Heart left ventricle (tissue), 16 donors: ENCODE measurements around the gene MCF2L. TPM values are rescaled to one million over a fixed set of nuclear protein-coding genes. Genes with fewer than 3 reads are reported as not detected.

ENCODE experiments used
- ATAC-seq, 4 donors: fragments of 200-7000 bp; cut with Tn5 transposase; one replicate each; pipeline ENCODE4 v1.9.1; 2020 to 2022; ENCODE audit warnings: moderate library complexity in 4 of 4, mild to moderate bottlenecking in 3 of 4, moderate number of reproducible peaks in 1 of 4
- DNase-seq, 5 donors: peaks; one replicate each; pipeline ENCODE4 v3.0.0-alpha.2; 2020
- H3K27ac ChIP-seq, 12 donors: fragments of 200-600 bp; sonication (generic) in 4 of 12; one replicate each; pipeline versions ENCODE4 v1.5.0 to v1.8.0; 2016 to 2022; ENCODE audit warnings: mild to moderate bottlenecking in 2 of 12
- H3K27me3 ChIP-seq, 9 donors: fragments of 200-600 bp; sonication (generic) in 2 of 9; one replicate each; pipeline versions ENCODE4 v1.5.1 to v1.8.0; 2016 to 2022; ENCODE audit warnings: mild to moderate bottlenecking in 3 of 9
- H3K36me3 ChIP-seq, 9 donors: fragments of 200-600 bp; sonication (generic) in 2 of 9; one replicate each; pipeline versions ENCODE4 v1.5.0 to v1.8.0; 2018 to 2022; ENCODE audit warnings: mild to moderate bottlenecking in 2 of 9
- H3K4me1 ChIP-seq, 12 donors: fragments of 200-600 bp; sonication (generic) in 4 of 12; one replicate each; pipeline versions ENCODE4 v1.5.0 to v1.8.0; 2016 to 2022; ENCODE audit warnings: mild to moderate bottlenecking in 3 of 12
- H3K4me3 ChIP-seq, 12 donors: fragments of 200-600 bp; sonication (generic) in 4 of 12; one replicate each; pipeline versions ENCODE4 v1.5.0 to v1.8.0; 2017 to 2022; ENCODE audit warnings: mild to moderate bottlenecking in 9 of 12, moderate library complexity in 4 of 12
- H3K9me3 ChIP-seq, 12 donors: fragments of 200-600 bp; sonication (generic) in 4 of 12; one replicate each; pipeline versions ENCODE4 v1.5.0 to v1.8.0; 2016 to 2022; ENCODE audit warnings: mild to moderate bottlenecking in 1 of 12
- POLR2A ChIP-seq, 2 donors: fragments of 450-650 bp; IDR thresholded peaks; one replicate each; pipeline ENCODE4 v1.6.1; 2017; ENCODE audit warnings: antibody characterized with exemption in 2 of 2, mild to moderate bottlenecking in 2 of 2, moderate library complexity in 2 of 2
- WGBS, 4 donors: extraction: QIAGEN DNeasy Blood & Tissue Kit in 2 of 4; methylation state at CpG; one replicate each; pipeline versions ENCODE4 v1.1.5 to v1.1.7; 2013 to 2018; 5-methylcytosine and 5-hydroxymethylcytosine counted together
- intact Hi-C, 10 donors: fragments of 100-400 bp; cut with DNase I; formaldehyde crosslinking; loops; one replicate each; pipeline versions ENCODE4 v1.11.1 to v1.14.2; 2022
- polyA plus RNA-seq, 2 donors: library from polyadenylated mRNA; stranded (reverse); fragments of 200-250 nt; gene quantifications; one replicate each; pipeline ENCODE4 v1.2.3, GENCODE V29; 2013
- total RNA-seq, 9 donors: library from RNA; depleted of rRNA in 2 of 9; stranded (reverse); fragments of >200 nt in 2 of 9; fragmentation: NEBNext Ultra II Directional in 3 of 9; extraction: Animal tissue kit (Norgen Biotek cat#: 25700) in 3 of 9; gene quantifications; one replicate each; pipeline versions ENCODE4 v1.1.0 to v1.2.4, GENCODE V29; 2016 to 2023
- TF ChIP-seq, protein P1 (sequence below), 12 donors: fragments of 200-600 bp; sonication (generic) in 4 of 12; IDR thresholded peaks; one replicate each; pipeline versions ENCODE4 v1.5.0 to v1.8.0; 2018 to 2022; ENCODE audit warnings: antibody characterized with exemption in 12 of 12, mild to moderate bottlenecking in 5 of 12
- donor health status: ischemic (EF 13 %, LVEDD 7.1; RV severe dilation, severe dysfunction).
- donor health status: healthy with polysubstance abuse.
- donor health status: DM: no; HTN: yes; CAD: no.
- donor health status: DM: no; HTN: no; CAD: no.
- donor health status: ischemic (EF 25% LVEDD 6.9; RV normal size, moderate dysfunction).
- donor health status: ischemic (EF 25% LVEDD 5.7; RV mildly dilated, moderate dysfunction).
- donor health status: healthy.
- donor health status: DM: yes; HTN: yes; CAD: no.
- donor health status: ischemic (EF 35%, LVEDD 5.7; RV mildly dilated, moderate dysfunction).
- donor health status: nonischemic (EF 11% LVEDD 7.7; RV severe dilation, severe dysfunction).
- donor health status: DM: yes; HTN: yes; CAD: no.
- donor health status: PGD.
- donor health status: ischemic (EF 29% LVEDD 5.4; RV normal size, mild dysfunction).
- donor health status: nonischemic (EF 23%, LVEDD 6.1; RV moderate dilation, normal function).

The MCF2L gene
- total and polyA plus RNA-seq, 11 donors, result 26.0 to 61.0 (median 42.7) TPM

DNA sequence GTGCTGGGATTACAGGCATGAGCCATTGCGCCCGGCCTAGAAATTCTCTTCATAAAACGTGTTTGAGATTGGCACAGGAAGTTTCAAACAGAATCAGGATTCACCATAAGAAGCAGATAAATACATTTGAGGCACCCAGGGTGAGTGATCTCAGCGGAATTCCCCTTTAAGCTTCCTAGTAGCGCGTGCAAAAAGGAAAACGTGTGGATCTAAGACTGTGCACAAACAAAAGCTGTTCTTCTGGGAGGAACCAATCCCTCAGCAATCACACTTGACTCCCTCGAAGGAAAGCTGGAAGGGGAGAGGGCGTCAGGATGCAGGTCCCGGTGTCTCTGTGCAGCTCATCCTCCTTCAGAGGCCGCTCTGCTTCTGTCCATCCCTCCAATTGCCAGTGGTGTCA is 15.5 kb downstream of the MCF2L start:
- TF ChIP-seq, protein P1, sequence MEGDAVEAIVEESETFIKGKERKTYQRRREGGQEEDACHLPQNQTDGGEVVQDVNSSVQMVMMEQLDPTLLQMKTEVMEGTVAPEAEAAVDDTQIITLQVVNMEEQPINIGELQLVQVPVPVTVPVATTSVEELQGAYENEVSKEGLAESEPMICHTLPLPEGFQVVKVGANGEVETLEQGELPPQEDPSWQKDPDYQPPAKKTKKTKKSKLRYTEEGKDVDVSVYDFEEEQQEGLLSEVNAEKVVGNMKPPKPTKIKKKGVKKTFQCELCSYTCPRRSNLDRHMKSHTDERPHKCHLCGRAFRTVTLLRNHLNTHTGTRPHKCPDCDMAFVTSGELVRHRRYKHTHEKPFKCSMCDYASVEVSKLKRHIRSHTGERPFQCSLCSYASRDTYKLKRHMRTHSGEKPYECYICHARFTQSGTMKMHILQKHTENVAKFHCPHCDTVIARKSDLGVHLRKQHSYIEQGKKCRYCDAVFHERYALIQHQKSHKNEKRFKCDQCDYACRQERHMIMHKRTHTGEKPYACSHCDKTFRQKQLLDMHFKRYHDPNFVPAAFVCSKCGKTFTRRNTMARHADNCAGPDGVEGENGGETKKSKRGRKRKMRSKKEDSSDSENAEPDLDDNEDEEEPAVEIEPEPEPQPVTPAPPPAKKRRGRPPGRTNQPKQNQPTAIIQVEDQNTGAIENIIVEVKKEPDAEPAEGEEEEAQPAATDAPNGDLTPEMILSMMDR (IDR thresholded peaks at IDR 0.05), result no peak
- no peak for TF ChIP-seq POLR2A (IDR thresholded peaks at IDR 0.05)
- H3K4me1 ChIP-seq, result peaks cover 0 to 56% (median 17%) of the 10 kb centered on the region in 12 donors
- H3K27ac ChIP-seq, result peak overlapping the region in 8 of 12 donors; percentile 15 to 92 (median 32)
- H3K27me3 ChIP-seq, result no peaks in the 10 kb centered on the region
- DNase-seq (no peak), ATAC-seq (no peak)
- H3K4me3 ChIP-seq, result peak overlapping the region in 6 of 12 donors; percentile 3 to 62 (median 28)
- 66 to 77% (median 72%) methylated on average over 10 to 11 of the region's 11 CpGs for WGBS, 4 donors
- intact Hi-C loops, result loop anchor here in 2 of 10 donors (5.0 kb wide), 1 partner anchor 42 kb away; no protein-coding TSS in a partner anchor
- H3K36me3 ChIP-seq, result no peaks in the 10 kb centered on the region
- H3K9me3 ChIP-seq, result no peaks in the 10 kb centered on the region

DNA sequence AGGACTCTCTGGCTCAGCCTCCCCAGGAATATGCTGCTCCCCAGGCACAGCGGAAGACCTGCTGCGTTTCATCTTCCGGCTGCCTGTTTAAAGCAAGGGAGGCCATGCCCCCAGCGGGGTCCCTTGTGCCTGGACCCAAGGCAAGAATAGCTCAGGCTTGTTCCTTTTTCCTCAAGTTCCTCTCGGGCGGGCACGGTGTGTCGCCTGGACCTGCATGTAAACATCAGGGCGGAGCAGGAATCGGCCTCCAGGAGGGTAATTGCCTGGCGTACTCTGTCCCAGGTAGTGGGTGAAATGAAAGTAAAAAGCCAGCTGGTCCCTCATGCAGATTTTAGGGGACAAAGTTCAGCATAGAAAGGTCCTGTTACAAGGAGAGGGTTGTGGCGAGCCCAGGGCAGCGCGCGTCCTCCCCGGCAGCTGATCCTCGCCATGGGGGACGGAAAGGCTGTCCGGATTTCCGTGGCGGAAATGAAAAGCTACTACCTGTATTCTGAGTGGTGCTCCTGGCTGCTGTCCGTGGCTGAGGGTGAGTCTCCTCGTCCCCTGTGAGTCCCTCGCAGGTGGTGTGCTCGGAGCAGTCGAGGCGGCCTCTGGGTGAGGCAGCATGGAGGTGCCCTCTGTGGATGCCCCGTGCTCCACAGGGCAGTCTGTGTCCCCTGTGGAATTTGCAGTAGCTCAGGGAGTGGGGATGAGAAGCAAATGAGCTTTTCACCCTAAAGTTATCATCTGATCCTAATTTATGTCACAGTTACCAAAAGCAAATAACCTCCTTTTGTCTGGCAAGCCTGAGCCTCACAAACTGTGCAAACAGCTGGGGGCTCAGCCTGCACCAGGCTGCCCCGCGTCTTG is 16.2 kb downstream of the MCF2L start:
- DNase-seq (no peak), ATAC-seq (no peak)
- Histone ChIP-seq H3K9me3 (no peaks in the 10 kb centered on the region), H3K36me3 (peaks cover 0 to 6% (median 0%) of the 10 kb centered on the region in 9 donors), H3K4me3 (peak overlapping the region in 7 of 12 donors; percentile 6 to 62 (median 22)), H3K4me1 (peaks cover 0 to 57% (median 17%) of the 10 kb centered on the region in 12 donors), H3K27me3 (no peaks in the 10 kb centered on the region), H3K27ac (peak overlapping the region in 9 of 12 donors; percentile 19 to 92 (median 31))
- TF ChIP-seq POLR2A (IDR thresholded peaks at IDR 0.05), result no peak
- TF ChIP-seq, protein P1 (IDR thresholded peaks at IDR 0.05), result no peak
- 66 to 74% (median 71%) methylated on average over 30 of the region's 30 CpGs for WGBS, 4 donors
- intact Hi-C loops, result loop anchor here in 2 of 10 donors (5.0 kb wide), 1 partner anchor 43 kb away; no protein-coding TSS in a partner anchor

- H3K9me3 ChIP-seq, result no peaks in the 10 kb centered on the region
- H3K27ac ChIP-seq, result peak overlapping the region in 7 of 12 donors; percentile 8 to 92 (median 34)
- peak overlapping the region in 5 of 12 donors; percentile 6 to 62 (median 34) for H3K4me3 ChIP-seq
- H3K4me1 ChIP-seq, result peaks cover 0 to 63% (median 19%) of the 10 kb centered on the region in 12 donors
- WGBS, 4 donors, result 60 to 77% (median 74%) methylated on average over 24 to 30 of the region's 30 CpGs
- TF ChIP-seq, protein P1 (IDR thresholded peaks at IDR 0.05), result no peak
- TF ChIP-seq POLR2A (IDR thresholded peaks at IDR 0.05), result no peak
- DNase-seq (no peak), ATAC-seq (no peak)
- intact Hi-C loops, result no loop called here
- H3K36me3 ChIP-seq, result peaks cover 0 to 12% (median 0%) of the 10 kb centered on the region in 9 donors
- no peaks in the 10 kb centered on the region for H3K27me3 ChIP-seq
Observed at GRCh38 chr13:112985803-112986408, 16.9 kb downstream of the MCF2L start.

DNA sequence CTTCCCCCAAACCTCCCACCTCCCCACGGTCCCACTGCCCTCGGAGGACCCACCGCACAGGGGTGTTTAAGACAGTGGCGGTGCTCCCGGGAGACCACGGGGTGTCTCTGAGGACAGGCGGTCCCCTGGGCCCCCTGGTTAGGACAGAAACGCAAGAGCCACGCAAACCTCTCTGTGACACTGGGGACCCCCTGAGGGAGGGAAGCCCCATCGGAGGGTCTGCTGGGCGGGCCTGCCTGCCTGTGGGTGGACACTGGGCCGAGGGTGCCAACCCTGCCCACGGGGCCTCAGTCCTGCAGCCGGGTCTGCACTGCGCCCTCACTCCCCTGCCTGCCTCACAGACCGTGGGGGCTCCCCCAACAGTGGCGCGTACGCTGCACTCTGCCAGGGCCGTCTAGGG is 17.5 kb downstream of the MCF2L start:
- ATAC-seq, result no peak
- H3K27ac ChIP-seq, result peak overlapping the region in 3 of 12 donors; percentile 8 to 80 (median 22)
- TF ChIP-seq, protein P1 (IDR thresholded peaks at IDR 0.05), result no peak
- no peak for TF ChIP-seq POLR2A (IDR thresholded peaks at IDR 0.05)
- intact Hi-C loops, result no loop called here
- no peaks in the 10 kb centered on the region for H3K27me3 ChIP-seq
- DNase-seq, result no peak
- 75 to 87% (median 82%) methylated on average over 10 to 20 of the region's 20 CpGs for WGBS, 4 donors
- H3K4me1 ChIP-seq, result peaks cover 0 to 69% (median 20%) of the 10 kb centered on the region in 12 donors
- no peaks in the 10 kb centered on the region for H3K9me3 ChIP-seq
- peaks cover 0 to 12% (median 0%) of the 10 kb centered on the region in 9 donors for H3K36me3 ChIP-seq
- no peak overlapping the region for H3K4me3 ChIP-seq
